ENCODE measurements around the gene CDK17.

DNA sequence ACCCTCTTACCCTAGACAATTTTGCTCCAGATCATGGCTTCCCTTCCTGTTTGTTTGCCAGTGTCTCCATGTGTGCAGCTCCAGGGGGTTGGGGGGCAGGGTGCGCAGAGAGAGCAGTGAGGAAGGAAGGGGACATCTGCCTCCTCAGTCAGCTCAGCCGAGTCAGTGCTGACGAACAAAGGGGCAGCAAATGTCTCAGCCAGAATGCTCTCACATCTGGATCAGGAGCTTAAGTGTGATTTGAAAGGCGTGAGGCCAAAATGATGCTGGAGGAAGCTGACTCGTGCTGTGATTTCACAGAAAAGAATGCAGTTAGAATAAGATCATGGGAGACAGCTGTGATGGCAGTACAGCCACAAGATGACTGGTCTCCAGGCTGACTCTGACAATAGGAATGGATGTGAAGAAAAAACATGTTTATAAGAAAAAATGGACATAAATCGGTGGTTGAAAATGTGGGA is 27.1 kb upstream of the CDK17 start:
- TF ChIP-seq, protein P1, sequence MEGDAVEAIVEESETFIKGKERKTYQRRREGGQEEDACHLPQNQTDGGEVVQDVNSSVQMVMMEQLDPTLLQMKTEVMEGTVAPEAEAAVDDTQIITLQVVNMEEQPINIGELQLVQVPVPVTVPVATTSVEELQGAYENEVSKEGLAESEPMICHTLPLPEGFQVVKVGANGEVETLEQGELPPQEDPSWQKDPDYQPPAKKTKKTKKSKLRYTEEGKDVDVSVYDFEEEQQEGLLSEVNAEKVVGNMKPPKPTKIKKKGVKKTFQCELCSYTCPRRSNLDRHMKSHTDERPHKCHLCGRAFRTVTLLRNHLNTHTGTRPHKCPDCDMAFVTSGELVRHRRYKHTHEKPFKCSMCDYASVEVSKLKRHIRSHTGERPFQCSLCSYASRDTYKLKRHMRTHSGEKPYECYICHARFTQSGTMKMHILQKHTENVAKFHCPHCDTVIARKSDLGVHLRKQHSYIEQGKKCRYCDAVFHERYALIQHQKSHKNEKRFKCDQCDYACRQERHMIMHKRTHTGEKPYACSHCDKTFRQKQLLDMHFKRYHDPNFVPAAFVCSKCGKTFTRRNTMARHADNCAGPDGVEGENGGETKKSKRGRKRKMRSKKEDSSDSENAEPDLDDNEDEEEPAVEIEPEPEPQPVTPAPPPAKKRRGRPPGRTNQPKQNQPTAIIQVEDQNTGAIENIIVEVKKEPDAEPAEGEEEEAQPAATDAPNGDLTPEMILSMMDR (IDR thresholded peaks at IDR 0.05 in 8 of 11, conservative IDR thresholded peaks at IDR 0.05 in 3 of 11): no peak
- TF ChIP-seq POLR2A (IDR thresholded peaks at IDR 0.05): no peak
